K562 (cell line): ENCODE results near the gene SLC19A1. TPM values are rescaled to one million over a fixed set of nuclear protein-coding genes. Genes with fewer than 3 reads are reported as not detected.

Experiments
- DMBX1 ChIP-seq: fragments of 250-450 bp; sonication (Bioruptor Pico); IDR thresholded peaks from 2 replicates; pipeline ENCODE4 v1.8.0; 2022; ENCODE audit warnings: inconsistent platforms, mild to moderate bottlenecking, moderate library complexity, borderline replicate concordance
- GTF2A2 ChIP-seq: IDR thresholded peaks from 2 replicates; pipeline ENCODE4 v1.6.1; 2016; ENCODE audit warnings: mild to moderate bottlenecking, missing genetic modification characterization, missing compliant biosample characterization
- POLR2H ChIP-seq: IDR thresholded peaks from 2 replicates; pipeline ENCODE4 v1.6.1; 2016; ENCODE audit warnings: missing genetic modification characterization, low read depth, mild to moderate bottlenecking, control low read depth, missing compliant biosample characterization, moderate library complexity
- ZBTB1 ChIP-seq: sonication (generic); formaldehyde crosslinking; IDR thresholded peaks from 2 replicates; pipeline ENCODE4 v1.8.1; 2023; ENCODE audit warnings: missing genetic modification reagents, low read depth, mild to moderate bottlenecking, borderline replicate concordance
- polyA plus RNA-seq, 8 experiments: library from polyadenylated mRNA; depleted of rRNA in 4 of 8; stranded (reverse) in 5 of 8; unstranded in 3 of 8; fragments of >200 nt; fragmentation: Nextera tagmentation in 2 of 8; fragmentation: Illumina TruSeq in 1 of 8; extraction: Ambion mirVana in 2 of 8; extraction: Trizol in 1 of 8; gene quantifications; 2 replicates each; pipeline versions ENCODE4 v1.2.1 to v1.2.3, GENCODE V29; 2011 to 2014; ENCODE audit warnings: inconsistent platforms in 1 of 8, missing spikeins in 1 of 8
- total RNA-seq, 7 experiments: library from RNA; depleted of rRNA in 6 of 7; stranded (reverse); fragments of >200 nt in 6 of 7; fragmentation: Illumina TruSeq in 2 of 7; extraction: Trizol in 2 of 7; gene quantifications; 2 replicates each; pipeline versions ENCODE4 v1.2.1 to v1.2.3, GENCODE V29; 2011 to 2021; ENCODE audit warnings: low replicate concordance in 1 of 7
- TF ChIP-seq, protein P1 (sequence below), 3 experiments: IDR thresholded peaks in 2 of 3; conservative IDR thresholded peaks in 1 of 3; 2 replicates each; pipeline ENCODE4 v1.5.1; 2011 to 2012; ENCODE audit warnings: low read length in 3 of 3, mild to moderate bottlenecking in 3 of 3, control low read depth in 2 of 3, improper control_type of control experiment in 1 of 3, inconsistent platforms in 1 of 3, low read depth in 1 of 3, mixed read lengths in 1 of 3, moderate library complexity in 1 of 3; ENCODE audit not compliant: insufficient read depth in 2 of 3

Gene SLC19A1
- total and polyA plus RNA-seq, 9 of the 15 experiments (the other 6 are each of a cell fraction or from before 2014, with no cell fraction given), result 0.65 to 88.7 (median 12.0) TPM

GRCh38 chr21:45480701-45481500, 61.3 kb downstream of the SLC19A1 start (continued):
- TF ChIP-seq POLR2H (tag) (no peak), DMBX1 (CRISPR knock-in tag) (no peak), GTF2A2 (tag) (no peak), ZBTB1 (CRISPR knock-in tag) (no peak)
- TF ChIP-seq, protein P1, sequence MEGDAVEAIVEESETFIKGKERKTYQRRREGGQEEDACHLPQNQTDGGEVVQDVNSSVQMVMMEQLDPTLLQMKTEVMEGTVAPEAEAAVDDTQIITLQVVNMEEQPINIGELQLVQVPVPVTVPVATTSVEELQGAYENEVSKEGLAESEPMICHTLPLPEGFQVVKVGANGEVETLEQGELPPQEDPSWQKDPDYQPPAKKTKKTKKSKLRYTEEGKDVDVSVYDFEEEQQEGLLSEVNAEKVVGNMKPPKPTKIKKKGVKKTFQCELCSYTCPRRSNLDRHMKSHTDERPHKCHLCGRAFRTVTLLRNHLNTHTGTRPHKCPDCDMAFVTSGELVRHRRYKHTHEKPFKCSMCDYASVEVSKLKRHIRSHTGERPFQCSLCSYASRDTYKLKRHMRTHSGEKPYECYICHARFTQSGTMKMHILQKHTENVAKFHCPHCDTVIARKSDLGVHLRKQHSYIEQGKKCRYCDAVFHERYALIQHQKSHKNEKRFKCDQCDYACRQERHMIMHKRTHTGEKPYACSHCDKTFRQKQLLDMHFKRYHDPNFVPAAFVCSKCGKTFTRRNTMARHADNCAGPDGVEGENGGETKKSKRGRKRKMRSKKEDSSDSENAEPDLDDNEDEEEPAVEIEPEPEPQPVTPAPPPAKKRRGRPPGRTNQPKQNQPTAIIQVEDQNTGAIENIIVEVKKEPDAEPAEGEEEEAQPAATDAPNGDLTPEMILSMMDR (IDR thresholded peaks at IDR 0.05 in 2 of 3, conservative IDR thresholded peaks at IDR 0.05 in 1 of 3; ENCODE audit: insufficient read depth in 2 of 3, low read depth in 1 of 3, low read length in 3 of 3), result no peak
